NCI-H128 (cell line): ENCODE data around the gene ERBIN.
"Not testable (repeated sequence)": the region's sequence is repeated elsewhere in the genome, so short reads cannot be mapped to it uniquely, and the experiment has no call there.

Experiments used
- DNase-seq: peaks from one replicate; lab custom pipeline; 2025; ENCODE audit not compliant: unreplicated experiment; lab: John Stamatoyannopoulos, UW

ERBIN gene, protein sequence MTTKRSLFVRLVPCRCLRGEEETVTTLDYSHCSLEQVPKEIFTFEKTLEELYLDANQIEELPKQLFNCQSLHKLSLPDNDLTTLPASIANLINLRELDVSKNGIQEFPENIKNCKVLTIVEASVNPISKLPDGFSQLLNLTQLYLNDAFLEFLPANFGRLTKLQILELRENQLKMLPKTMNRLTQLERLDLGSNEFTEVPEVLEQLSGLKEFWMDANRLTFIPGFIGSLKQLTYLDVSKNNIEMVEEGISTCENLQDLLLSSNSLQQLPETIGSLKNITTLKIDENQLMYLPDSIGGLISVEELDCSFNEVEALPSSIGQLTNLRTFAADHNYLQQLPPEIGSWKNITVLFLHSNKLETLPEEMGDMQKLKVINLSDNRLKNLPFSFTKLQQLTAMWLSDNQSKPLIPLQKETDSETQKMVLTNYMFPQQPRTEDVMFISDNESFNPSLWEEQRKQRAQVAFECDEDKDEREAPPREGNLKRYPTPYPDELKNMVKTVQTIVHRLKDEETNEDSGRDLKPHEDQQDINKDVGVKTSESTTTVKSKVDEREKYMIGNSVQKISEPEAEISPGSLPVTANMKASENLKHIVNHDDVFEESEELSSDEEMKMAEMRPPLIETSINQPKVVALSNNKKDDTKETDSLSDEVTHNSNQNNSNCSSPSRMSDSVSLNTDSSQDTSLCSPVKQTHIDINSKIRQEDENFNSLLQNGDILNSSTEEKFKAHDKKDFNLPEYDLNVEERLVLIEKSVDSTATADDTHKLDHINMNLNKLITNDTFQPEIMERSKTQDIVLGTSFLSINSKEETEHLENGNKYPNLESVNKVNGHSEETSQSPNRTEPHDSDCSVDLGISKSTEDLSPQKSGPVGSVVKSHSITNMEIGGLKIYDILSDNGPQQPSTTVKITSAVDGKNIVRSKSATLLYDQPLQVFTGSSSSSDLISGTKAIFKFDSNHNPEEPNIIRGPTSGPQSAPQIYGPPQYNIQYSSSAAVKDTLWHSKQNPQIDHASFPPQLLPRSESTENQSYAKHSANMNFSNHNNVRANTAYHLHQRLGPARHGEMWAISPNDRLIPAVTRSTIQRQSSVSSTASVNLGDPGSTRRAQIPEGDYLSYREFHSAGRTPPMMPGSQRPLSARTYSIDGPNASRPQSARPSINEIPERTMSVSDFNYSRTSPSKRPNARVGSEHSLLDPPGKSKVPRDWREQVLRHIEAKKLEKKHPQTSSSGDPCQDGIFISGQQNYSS (N-terminal part only)

GRCh38 chr5:65926276-65926783, at the start of gene ERBIN:
Gene ERBIN, plus strand, starts transcription at chr5:65926575. Its CDS starts 66,144 bp downstream, at chr5:65992719.
- DNase-seq = no peak

DNA sequence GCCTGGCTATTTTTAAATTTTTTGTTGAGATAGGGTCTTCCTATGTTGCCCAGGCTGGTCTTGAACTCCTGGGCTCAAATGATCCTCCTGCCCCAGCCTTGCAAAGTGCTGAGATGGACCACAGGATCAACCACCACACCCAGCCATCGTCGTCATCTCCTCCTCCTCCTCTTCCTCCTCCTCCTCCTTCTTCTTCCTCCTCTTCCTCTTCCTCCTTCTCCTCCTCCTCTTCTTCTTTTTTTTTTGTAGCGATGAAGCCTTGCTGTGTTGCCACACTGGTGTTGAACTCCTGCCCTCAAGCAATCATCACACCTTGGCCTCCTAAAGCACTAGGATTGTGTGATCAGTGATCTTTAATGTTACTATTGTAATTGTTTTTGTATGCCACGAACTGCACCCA, 49.4 kb upstream of the ERBIN start:
- no peak for DNase-seq

GRCh38 chr5:65879668-65880256, 46.6 kb upstream of the ERBIN start:
- DNase-seq = not testable (repeated sequence)

GRCh38 chr5:65880496-65881072, 45.8 kb upstream of the ERBIN start:
- DNase-seq = no peak

DNA sequence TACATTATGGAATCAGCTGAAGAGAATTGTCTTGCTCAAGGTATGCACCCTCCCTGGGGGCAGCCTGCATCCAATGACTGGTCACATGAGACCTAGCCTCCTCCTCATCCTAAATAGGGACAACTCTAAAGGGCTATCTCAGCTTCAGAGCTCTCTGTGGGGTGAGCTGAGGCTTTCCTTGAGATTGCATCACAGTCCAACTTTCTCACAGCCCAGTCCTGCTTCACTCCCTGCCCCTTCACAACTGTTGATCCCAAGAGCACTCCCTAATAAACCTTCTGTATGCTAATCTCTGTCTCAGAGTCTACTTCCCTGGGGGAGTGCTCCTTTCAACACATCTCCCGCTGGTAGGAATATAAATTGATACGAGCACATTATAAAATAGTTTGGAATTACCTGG, 44.1 kb upstream of the ERBIN start:
- DNase-seq = no peak

GRCh38 chr5:65883461-65883860, 42.9 kb upstream of the ERBIN start:
- no peak for DNase-seq

DNA sequence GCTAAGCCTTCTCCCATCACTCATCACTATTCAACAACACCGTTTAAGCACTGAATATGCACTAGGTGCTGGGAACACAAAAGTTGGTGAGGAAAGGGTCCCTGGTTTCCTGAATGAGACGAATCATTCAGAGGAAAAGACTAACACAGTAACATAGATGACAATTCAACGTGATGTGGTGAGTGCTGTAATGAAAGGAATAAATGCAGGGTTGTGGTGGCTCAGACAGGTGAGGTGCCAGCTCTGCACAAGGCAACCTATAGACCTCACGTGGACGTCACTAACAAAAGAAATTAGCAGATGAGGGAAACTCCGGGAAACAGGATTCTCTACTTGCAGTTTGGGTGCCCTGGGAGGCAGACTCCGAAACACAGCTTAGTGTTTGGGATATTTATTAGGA, 40.0 kb upstream of the ERBIN start:
- no peak for DNase-seq

DNA sequence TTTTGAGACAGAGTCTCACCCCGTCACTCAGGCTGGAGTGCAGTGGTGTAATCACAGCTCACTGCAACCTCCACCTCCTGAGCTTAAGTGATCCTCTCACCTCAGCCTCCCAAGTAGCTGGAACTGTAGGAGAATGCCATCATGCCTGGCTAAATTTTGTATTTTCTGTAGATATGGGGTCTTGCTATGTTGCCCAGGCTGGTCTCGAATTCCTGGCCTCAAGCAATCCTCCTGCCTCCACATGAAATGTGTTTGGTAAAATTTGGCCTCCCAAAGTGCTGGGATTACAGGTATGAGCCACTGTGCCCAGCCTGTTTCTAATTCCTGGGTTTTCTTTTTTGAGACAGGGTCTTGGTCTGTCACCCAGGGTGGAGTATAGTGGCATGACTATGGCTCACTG, 34.4 kb upstream of the ERBIN start:
- not testable (repeated sequence) for DNase-seq

- DNase-seq = no peak
These were observed 33.6 kb upstream of the ERBIN start for GRCh38 chr5:65892801-65893200.

DNA sequence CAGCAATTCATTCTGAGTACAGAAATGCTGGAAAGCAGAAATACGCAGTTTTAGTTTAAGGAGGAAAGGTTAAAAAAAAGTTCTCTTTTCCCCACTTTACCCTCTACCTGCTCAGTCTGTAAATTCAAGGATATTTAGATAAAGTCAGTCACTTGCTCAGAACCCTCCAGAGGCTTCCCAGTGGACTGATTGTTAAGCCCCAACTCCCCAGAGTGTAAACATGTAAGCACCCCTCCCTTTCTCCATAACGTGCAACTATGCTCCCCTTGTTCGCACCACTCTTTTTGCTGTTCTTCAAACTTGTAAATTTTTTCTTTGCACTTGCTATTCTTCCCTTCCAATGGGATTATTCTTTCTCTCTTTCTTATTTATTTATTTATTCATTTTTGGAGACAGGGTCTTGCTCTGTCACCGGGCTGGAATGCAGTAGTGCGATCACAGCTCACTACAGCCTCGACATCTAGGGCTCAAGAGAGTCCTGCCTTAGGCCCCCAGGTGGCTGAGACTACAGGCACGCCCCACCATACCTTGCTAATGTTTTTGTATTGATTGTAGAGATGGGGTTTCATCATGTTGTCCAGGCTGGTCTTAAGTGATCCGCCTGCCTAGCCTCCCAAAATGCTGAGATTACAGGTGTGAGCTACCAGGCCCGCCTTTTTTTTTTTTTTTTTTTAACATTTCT, 32.5 kb upstream of the ERBIN start:
- no peak for DNase-seq

DNA sequence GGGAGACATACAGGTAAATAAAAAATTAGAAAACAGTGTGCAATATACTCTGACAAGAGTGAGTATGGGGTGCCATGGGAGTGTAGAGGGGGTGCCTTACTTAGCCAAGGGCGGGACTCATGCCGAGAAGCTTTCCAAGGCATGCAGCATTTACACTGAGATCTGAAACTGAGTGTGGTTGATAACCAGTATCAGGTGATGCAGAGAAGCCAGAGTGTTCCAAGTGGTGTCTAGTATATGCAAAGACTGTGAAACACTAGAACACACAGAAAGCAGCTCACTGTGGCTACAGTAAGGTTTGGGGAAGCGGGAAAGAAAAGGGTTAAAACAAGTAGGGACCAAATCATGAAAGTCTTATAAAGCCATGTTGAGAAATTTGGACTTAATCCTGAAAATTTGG, 30.5 kb upstream of the ERBIN start:
- DNase-seq = no peak

GRCh38 chr5:65900746-65901145, 25.6 kb upstream of the ERBIN start:
- DNase-seq = no peak

GRCh38 chr5:65902104-65902503, 24.3 kb upstream of the ERBIN start:
- no peak for DNase-seq

GRCh38 chr5:65903581-65903980, 22.8 kb upstream of the ERBIN start:
- DNase-seq = no peak

DNA sequence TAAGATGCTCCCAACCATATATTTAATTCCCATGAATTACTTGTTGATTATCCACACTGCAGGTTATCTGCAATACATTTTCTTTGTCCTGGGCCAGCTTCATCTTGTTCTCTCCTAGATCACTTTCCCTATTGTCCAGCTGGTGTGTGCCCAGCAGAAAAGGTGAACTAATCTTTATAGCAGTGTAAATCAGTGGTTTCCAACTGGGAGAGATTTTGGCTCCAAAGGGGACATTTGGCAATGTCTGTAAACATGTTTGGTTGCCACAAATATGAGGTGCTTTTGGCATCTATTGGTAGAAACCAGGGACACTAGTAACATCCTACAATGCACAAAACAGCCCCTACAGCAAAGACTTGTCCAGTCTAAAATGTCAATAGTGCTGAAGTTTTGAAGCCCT, 20.1 kb upstream of the ERBIN start:
- no peak for DNase-seq

DNA sequence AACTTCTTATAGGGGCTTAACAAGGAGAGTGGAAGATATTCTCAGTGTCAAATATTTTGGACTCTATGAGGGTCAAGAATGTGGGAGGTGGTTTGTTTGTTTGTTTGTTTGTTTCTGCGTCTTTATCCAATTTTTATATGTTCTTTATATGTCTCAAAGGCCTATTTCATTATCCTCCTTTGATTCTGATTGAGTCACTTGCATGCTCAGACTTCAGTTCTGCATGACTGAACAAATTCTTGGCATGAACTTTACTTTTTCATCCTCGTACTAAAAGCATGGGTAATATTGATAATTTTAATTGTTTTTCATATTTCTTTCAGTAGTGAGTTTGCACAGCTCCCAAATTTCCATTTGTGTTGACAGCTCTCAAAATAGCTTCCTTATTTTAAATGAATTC, 19.2 kb upstream of the ERBIN start:
- no peak for DNase-seq

DNA sequence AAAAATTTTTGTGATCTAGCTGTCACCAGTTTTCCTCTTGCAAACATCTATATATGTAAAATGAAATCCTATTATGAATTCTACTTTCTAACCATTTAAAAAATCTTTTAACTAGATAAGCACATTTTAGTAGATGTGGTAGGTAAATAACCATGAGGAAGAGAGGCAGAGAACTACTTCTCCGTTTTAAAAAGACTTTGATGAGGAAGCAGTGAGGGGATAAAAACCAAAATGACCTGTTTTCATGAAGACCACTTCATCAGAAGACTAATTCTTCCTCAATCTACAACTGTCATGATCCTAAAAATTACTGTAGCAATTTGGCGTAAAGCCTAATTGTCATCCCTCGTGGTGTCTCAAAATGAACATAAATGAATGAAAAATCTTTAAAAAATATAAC, 15.7 kb upstream of the ERBIN start:
- DNase-seq = no peak

DNA sequence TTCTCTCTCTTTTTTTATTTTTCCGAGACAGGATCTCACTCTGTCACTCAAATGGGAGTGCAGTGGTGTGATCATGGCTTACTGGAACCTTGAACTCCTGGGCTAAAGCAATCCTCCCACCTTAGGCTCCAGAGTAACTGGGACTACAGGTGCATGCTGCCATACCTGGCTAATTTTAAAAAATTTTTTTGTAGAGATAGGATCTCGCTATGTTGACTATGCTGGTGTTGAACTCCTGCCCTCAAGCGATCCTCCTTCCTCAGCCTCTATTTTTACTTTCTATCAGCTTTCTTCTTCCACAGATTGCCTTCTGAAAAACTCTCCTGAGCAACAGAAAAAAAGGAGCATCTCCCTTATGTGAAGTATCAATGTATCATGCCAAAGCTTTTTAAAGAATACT, 14.1 kb upstream of the ERBIN start:
- no peak for DNase-seq

DNA sequence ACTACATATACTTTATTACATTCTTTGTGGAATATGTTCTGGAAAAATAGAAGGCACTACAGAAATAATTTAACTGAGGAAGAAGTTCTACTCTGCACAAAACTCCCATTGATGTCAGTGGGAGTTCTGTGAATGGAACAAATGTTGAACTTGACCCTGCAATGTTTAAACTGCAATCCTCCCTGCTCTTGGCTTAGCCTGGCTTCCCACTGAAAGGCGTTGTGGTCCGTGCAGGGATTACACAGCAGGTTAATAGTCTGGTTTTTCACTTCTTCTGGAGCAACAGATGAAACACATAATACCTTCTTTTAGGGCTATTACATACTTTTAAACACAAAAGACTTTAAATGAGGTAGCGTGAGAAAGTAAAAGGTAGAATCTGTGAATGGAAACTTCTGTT, 12.9 kb upstream of the ERBIN start:
- no peak for DNase-seq

DNA sequence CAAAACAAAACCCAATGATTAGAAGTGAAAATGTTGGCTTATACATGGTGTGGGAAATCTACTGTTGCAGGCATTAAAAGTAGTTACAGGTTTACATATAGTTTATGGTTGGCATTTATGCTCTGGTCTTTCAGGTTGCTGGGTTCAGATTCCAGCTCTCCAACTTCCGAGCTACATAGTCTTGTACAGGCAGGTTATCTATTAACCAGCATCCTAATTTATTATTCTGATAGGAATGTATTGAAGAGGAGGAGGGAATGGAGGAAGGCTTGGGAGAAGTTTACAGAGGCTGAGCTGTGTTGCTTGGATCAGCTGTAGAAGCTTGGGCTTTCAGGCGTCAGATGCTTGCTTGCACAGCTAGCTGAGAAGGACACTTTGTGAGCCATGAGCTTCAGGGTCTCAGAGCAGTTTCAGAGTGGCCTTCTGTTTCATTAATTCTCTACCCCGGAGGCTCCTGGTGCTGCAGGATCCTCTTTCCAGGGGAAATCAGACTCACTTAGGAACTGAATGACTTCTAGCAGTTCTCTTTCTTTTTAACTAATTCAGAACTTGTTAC, 11.7 kb upstream of the ERBIN start:
- DNase-seq = no peak
